ENCODE data around the gene MGST1. TPM values are rescaled to one million over a fixed set of nuclear protein-coding genes. Genes with fewer than 3 reads are reported as not detected.

Gene MGST1
- total RNA-seq, 2 donors from 2014 or later: 203 to 357 TPM

GRCh38 chr12:16358878-16359277 is 11.4 kb downstream of the MGST1 start:
- H3K36me3 Mint-ChIP-seq (ENCODE audit: low read depth): peaks cover 94% of the 10 kb centered on the region
- no peaks in the 10 kb centered on the region for H3K27me3 Mint-ChIP-seq (ENCODE audit: insufficient read depth)
- no peak overlapping the region for H3K4me3 Mint-ChIP-seq
- TF ChIP-seq CTCF (conservative IDR thresholded peaks at IDR 0.05): no peak
- Histone ChIP-seq H3K4me3 (ENCODE audit: low read length) (no peak overlapping the region), H3K27ac (ENCODE audit: low read depth, low read length) (no peak overlapping the region), H3K9me3 (ENCODE audit: control insufficient read depth, low read length) (no peaks in the 10 kb centered on the region), H3K9ac (ENCODE audit: extremely low read depth, low read length, poor library complexity, severe bottlenecking) (no peak overlapping the region), H3K4me1 (ENCODE audit: control insufficient read depth, insufficient read depth, low read length) (no peaks in the 10 kb centered on the region), H3K36me3 (ENCODE audit: control insufficient read depth, insufficient read depth, low read length) (peaks cover 89% of the 10 kb centered on the region), H3K27me3 (ENCODE audit: control insufficient read depth, insufficient read depth, low read length, poor library complexity, severe bottlenecking) (no peaks in the 10 kb centered on the region)
- no peaks in the 10 kb centered on the region for H3K9me3 Mint-ChIP-seq
- H3K27ac Mint-ChIP-seq: no peak overlapping the region
- H3K4me1 Mint-ChIP-seq: peaks cover 9% of the 10 kb centered on the region
- WGBS, 2 experiments (ENCODE audit: insufficient coverage in 1 of 2, insufficient read length in 1 of 2): 71 to 73% methylated on average over 4 of the region's 4 CpGs
- DNase-seq: no peak

GRCh38 chr12:16359512-16360491 is 12.4 kb downstream of the MGST1 start:
- no peak overlapping the region for H3K9ac ChIP-seq (ENCODE audit: extremely low read depth, low read length, poor library complexity, severe bottlenecking)
- H3K4me1 Mint-ChIP-seq: peaks cover 9% of the 10 kb centered on the region
- H3K27me3 Mint-ChIP-seq (ENCODE audit: insufficient read depth): no peaks in the 10 kb centered on the region
- H3K9me3 Mint-ChIP-seq: no peaks in the 10 kb centered on the region
- H3K27me3 ChIP-seq (ENCODE audit: control insufficient read depth, insufficient read depth, low read length, poor library complexity, severe bottlenecking): no peaks in the 10 kb centered on the region
- H3K36me3 ChIP-seq (ENCODE audit: control insufficient read depth, insufficient read depth, low read length): peaks cover 91% of the 10 kb centered on the region
- no peak overlapping the region for H3K4me3 ChIP-seq (ENCODE audit: low read length)
- peak; percentile 96 for DNase-seq
- no peak overlapping the region for H3K27ac ChIP-seq (ENCODE audit: low read depth, low read length)
- peaks cover 91% of the 10 kb centered on the region for H3K36me3 Mint-ChIP-seq (ENCODE audit: low read depth)
- 67 to 68% methylated on average over 13 to 20 of the region's 20 CpGs for WGBS, 2 experiments (ENCODE audit: insufficient coverage in 1 of 2, insufficient read length in 1 of 2)
- peak; percentile 100 for TF ChIP-seq CTCF (conservative IDR thresholded peaks at IDR 0.05)
- no peak overlapping the region for H3K4me3 Mint-ChIP-seq
- no peaks in the 10 kb centered on the region for H3K9me3 ChIP-seq (ENCODE audit: control insufficient read depth, low read length)
- H3K4me1 ChIP-seq (ENCODE audit: control insufficient read depth, insufficient read depth, low read length): no peaks in the 10 kb centered on the region
- H3K27ac Mint-ChIP-seq: no peak overlapping the region

- peaks cover 9% of the 10 kb centered on the region for H3K4me1 Mint-ChIP-seq
- H3K27me3 ChIP-seq (ENCODE audit: control insufficient read depth, insufficient read depth, low read length, poor library complexity, severe bottlenecking): no peaks in the 10 kb centered on the region
- no peaks in the 10 kb centered on the region for H3K9me3 ChIP-seq (ENCODE audit: control insufficient read depth, low read length)
- no peak for TF ChIP-seq CTCF (conservative IDR thresholded peaks at IDR 0.05)
- no peak overlapping the region for H3K9ac ChIP-seq (ENCODE audit: extremely low read depth, low read length, poor library complexity, severe bottlenecking)
- H3K9me3 Mint-ChIP-seq: no peaks in the 10 kb centered on the region
- H3K36me3 ChIP-seq (ENCODE audit: control insufficient read depth, insufficient read depth, low read length): peaks cover 81% of the 10 kb centered on the region
- peak; percentile 44 for DNase-seq
- H3K4me3 ChIP-seq (ENCODE audit: low read length): no peak overlapping the region
- H3K27ac Mint-ChIP-seq: peak overlapping the region; percentile 12
- WGBS, 2 experiments (ENCODE audit: insufficient coverage in 1 of 2, insufficient read length in 1 of 2): 86 to 93% methylated on average over 7 of the region's 7 CpGs
- H3K36me3 Mint-ChIP-seq (ENCODE audit: low read depth): peaks cover 77% of the 10 kb centered on the region
- no peaks in the 10 kb centered on the region for H3K27me3 Mint-ChIP-seq (ENCODE audit: insufficient read depth)
- H3K4me1 ChIP-seq (ENCODE audit: control insufficient read depth, insufficient read depth, low read length): no peaks in the 10 kb centered on the region
- H3K4me3 Mint-ChIP-seq: no peak overlapping the region
- H3K27ac ChIP-seq (ENCODE audit: low read depth, low read length): no peak overlapping the region
These were observed 13.8 kb downstream of the MGST1 start for GRCh38 chr12:16361142-16361783.

Measured in endodermal cell (in vitro differentiated cells).